GM18868 (cell line): ENCODE measurements around the gene TULP1.

Experiments
- ATAC-seq: cut with Tn5 transposase; IDR thresholded peaks from one replicate; pipeline ENCODE4 v1.9.1; 2021; ENCODE audit warnings: mild to moderate bottlenecking, moderate library complexity; ENCODE audit not compliant: unreplicated experiment

TULP1 gene

DNA sequence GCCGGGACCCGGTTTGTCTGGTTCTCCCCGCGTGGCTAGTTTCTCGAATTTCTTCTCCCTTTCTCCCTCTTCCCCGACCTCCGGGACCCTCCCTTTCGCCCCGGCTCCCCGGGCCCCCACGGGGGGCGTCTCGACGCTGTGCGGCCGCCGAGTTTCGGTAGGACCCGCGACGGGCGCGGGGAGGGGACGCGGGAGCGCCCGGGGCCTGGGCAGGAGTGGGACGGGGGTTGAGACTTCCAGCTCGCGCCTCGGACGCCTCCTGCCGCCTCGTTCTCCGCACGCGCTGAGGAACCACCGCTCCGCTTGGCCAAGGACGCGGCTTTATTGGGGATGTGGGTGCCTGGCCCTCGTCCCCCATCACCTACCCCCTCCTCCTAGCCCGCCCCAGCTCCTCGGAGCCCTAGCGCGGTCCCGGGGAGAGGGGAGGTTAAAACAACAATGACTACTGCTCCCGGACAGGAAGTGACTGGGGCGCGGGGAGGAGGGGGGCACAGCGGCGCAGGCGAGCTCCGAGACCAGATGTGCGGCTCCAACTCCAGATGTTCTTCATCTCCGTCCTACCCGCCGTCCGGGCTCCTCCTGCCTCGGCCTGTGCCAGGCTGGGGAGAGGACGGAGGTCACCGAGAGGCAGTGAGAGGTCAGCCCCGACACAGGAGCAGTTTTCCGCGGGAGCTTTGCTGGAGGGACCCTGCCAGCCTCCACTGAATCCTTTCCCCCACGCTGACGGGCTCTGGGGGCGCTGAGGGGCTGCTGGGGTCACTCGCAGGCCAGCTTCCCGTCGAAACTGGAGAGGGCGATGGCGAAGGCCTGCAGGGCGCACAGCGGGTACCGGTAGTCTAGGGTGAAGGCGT lies 14.9 kb downstream of the TULP1 start:
- no peak for ATAC-seq

DNA sequence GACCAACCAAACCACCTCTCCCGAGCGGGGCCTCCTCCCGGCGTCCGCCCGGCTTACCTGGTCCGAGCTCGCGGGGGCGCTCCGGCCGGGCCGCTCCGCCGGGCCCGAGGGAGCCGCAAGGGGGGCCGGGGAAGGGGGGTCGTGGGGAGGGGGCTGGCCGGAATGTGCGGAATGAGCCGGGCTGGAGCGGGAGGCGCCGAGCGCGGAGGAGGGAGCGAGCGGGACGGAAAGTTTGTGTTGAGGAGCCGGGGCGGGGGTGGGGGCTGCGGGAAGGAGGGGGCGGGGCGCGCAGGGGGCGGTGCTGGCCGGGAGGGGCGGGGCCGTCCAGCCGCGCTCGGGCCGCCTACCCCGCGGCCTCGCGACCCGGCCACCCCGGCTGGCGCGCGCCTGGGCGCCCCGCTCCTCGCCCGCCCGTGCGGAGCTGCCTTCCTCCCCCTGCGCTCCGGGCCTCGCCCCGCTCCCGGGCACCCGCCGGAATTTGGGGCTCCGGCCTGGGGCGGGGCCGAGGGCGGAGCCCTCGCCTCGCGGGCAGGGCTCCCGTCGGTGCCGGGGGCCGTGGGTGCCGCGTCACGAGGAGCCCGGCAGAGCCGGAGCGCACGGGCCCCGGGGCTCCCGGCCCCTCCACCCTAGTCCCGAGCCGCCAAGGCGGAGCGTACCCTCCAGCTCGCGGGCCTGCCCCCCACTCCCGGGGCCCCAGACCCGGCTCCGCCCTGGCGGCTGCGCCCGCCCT lies 15.7 kb downstream of the TULP1 start, which contains the start of gene TEAD3:
TEAD3 (minus strand) TSS at position 239 of the 730 bp plus-strand sequence.
- no peak for ATAC-seq

- ATAC-seq = no peak
These were observed 16.5 kb downstream of the TULP1 start for GRCh38 chr6:35496036-35496840.

DNA sequence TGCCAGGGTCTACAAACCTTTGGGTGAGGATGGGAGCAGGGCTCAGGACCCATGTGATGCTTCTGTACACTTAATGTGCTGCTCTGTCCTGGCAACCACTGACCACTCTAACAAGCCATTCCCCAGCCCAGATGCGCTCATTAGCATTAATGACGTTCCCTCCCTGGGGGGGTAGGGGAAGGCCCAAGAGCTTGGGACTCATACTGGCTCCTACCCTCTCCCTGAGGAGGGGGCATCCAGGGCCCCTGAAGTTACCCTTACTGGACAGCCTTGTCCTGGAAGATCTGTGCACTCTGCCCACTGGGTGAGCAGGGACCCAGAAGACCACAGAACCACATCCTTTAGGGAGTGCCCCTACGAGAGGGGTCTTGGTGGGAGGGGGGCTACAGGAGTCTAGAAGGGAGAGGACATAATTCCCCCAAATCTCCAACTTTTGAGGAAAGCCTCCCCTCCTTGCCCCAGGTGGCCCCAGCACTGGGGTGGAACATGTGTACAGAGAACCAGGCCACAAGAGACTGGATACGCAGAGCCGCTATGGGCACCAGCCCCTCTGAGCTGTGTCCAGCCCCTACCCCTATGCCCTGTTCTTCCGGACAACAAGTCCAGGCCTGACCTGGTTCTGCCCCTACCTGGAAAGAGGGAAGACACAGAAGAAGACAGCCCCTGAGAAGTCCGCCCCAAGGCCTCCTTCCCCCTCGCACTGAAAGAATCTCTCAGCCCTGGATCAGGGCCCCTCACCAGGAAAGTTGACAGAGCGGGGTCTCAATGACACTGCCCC lies 17.2 kb downstream of the TULP1 start:
- ATAC-seq = no peak

DNA sequence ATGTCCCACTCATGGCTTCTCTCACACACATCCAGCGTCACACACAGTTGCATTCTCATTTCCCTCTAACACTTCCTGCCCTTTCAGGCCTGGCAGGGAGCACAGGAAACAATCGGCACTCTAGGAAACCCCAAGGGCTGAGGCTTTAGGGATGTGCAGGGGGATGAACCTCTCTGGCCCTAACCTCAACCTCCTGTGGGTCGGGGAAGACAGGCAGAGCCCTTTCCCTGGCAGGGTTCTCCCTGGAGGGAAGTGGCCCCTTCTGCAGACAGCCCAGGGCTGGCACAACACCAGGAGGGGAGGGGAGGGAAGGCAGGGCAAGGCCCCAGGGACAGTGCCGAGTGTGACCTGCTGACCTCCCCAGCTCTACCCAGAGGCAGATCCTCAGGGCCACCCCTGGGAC lies 18.5 kb downstream of the TULP1 start:
- ATAC-seq = no peak

GRCh38 chr6:35493307-35493983 lies 19.3 kb downstream of the TULP1 start:
- ATAC-seq = no peak

DNA sequence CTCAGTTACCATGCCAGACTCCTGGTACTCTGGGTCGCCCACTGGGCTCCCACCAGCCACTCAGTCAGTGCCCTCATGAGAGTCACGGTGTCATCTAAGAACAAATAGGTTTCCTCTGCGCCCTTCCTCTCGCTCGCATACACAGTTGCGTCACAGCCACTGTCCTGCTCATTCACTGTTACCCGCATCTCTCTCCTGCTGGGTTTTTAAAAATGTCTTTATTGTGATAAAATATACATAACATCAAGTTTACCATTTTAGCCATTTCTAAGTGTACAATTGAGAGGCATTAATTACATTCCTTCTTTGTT lies 19.8 kb downstream of the TULP1 start:
- ATAC-seq = no peak

DNA sequence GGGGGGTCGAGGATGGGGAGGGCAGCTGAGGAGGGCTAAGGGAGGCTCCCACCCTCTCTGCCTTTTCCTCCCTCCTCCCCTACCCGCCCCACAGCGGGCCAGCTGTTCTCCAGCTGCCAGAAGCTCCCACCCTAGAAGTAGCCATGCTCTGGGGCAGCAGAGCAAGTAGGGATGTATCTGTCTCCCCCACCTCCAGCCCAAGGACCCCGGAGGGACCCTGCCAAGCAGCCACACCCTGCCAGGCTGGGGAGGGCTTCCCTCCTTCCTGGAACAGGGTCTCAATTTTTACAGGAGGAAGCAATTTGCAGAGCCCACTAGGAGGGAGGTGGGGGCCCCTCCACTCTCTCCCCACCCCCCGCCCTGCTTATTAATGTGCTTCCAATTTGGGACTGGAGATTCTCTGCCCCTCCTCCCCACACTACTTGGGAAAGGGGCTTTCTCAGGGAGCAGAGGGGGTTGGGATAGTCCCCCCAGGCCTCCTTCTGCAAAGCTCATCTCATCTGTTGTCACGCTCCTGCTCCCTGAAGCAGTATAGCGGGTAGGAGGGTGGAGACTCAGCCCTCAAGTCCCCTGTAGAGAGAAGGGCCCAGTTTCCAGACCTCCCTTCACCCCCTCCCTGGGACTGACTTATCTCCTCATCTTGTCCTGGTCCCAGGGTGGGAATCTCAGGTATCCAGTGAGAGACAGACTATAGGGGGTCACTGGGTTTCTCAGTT lies 20.3 kb downstream of the TULP1 start:
- no peak for ATAC-seq

DNA sequence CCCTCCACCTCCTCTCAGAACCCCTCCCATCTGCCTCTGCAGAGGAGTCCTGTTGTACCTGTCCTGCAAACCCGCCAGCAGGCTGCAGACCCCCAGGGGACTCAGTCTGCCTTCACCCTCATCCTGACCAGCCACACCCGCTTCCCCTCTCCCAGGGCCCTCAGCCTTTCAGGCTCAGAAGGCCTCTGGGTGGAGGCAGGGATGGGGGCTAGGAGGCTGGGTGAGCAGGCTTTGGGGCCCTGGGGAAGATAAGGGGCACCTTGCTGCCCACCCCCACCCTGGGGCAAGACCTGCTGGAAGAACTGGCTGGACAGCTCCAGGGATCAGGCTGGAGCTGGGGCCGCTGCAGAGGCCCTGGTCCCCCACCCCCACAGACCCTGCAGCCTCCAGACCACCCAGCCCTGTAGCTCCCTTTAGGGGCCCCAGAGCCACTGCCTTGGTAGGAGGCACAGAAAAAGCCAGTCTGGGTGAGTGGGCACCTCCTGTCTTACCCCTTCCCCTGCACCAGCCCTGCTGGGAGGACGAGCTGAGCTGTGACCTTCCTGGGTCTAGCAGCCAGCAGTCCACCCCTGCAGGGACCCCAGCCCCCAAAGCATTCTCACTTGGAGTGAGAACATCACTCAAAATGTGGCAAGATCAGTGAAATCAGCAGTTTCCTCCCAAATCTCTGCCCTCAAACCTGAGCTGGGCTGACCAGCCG lies 21.0 kb downstream of the TULP1 start:
- no peak for ATAC-seq

DNA sequence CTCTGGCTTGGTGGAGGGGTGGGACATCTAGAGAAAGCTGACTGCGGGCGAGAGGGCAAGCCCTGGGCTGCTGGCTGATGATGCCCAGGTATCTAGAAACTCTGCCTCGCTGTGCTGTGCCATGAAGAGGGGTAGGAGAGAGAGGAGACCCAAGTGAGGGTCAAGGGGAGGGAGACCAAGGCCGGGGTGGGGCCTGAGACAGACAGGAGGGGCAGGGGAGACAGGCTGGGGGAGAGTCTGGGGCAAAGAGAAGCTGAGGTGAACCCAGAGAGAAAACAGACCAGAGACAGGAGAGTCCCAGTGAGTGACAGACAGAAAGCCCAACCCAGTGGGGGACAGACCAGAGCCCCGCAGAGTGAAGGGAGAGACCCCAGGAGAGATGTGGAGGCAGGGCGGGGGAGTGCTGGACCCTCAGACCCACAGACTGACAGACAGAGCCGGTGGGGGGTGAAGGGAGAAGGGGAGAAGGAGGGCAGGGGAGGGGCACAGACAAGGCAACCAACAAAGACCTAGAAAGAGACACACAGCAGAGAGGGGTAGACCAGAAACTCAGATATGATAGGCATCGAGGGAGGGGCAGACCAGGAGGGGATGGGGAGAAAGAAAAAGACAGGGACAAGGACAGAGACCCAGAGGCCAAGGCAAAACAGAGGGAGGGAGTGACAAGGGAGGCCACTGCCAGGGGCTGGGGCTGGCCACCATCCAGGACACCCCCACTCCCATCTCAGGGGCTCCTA lies 21.7 kb downstream of the TULP1 start:
- ATAC-seq = no peak

- no peak for ATAC-seq
These were observed 22.5 kb downstream of the TULP1 start for GRCh38 chr6:35489995-35490791.

GRCh38 chr6:35489066-35489465 lies 23.6 kb downstream of the TULP1 start:
- no peak for ATAC-seq

GRCh38 chr6:35488517-35488862 lies 24.2 kb downstream of the TULP1 start:
- no peak for ATAC-seq

DNA sequence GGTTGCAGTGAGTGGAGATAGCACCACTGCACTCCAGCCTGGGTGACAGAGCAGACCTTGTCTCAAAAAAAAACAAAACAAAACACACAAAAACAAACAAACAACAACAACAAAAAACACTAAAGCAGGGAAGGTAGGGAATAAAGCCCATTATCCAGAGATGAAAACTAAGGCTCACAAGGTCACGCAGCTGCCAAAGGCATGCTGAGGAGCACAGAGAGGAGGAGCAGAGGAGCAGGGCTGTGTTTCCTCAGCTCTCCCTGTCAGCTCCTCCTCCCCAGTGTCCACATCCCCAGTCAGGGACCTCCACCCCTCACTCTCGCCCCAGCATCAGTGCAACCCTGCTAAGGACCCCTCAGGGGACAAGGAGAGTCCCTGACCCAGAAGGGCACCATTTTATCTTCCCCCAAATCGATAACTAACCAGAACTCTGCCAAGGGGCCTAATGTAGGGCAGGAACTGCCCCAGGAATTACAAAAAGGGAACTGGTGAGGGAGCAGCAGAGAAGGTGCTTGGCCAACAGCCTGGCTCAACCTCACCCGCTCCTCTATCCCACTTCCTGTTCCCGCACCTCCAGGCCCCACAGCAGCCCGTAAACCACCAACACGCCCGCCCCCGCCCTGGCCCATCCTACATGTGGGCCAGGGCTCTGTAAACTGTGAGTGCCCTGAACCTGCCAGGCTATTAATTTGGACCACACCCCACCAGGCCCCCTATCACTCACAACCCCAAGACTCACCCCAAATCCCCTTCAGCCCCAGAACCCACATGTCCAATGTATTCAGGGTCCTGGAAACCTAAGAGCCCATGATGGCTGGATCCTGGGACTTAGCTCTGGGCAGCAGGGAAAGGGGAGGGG lies 24.8 kb downstream of the TULP1 start:
- no peak for ATAC-seq

DNA sequence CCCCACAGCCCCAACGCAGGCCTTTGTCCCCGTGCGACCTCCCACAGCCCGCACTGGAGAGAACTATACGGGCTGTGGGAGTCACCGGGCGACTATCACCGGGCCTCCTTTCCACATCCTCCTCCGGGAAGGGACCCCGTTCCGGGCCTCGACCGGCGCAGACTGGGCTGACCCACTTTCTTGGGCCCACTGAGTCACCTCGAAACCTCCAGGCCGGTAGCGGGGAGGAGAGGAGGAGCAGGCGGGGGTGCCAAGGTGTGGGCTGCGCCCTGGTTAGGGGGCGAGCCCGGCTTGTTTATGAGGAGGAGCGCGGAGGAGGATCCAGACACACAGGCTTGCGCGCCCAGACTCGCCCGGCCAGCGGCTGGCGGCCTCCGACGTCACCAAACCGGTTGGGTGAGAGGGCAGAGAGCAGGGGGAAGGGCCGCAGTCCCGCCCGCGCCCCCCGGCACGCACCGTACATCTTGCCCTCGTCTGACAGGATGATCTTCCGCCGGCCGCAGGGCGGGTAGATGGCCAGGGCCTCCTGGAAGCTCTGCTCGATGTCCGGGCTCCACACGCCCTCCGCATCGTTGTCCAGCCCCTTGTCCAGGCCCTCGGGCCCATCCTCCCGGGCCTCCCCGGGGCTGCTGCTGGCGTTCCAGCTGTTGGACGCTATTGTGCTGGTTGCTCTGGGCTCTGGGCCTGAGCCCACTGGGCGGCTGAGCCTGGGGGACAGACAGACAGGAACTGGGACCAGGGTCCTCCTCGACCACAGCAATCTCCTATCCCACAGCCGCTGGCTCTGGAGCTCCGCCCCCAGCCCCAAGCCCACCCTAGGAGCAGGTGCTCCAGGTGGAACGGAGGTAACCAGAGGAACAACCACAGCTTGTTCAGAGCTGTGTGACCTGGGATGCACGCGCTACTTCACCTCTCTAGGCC lies 26.4 kb downstream of the TULP1 start:
- ATAC-seq = no peak
